H1 (cell line): ENCODE results near the gene CEP44. TPM values are rescaled to one million over a fixed set of nuclear protein-coding genes. Genes with fewer than 3 reads are reported as not detected.
"Not testable (repeated sequence)": the region's sequence is repeated elsewhere in the genome, so short reads cannot be mapped to it uniquely, and the experiment has no call there.

Experiments
- CTCF ChIA-PET: fragments of 300-600 bp; sonication (Branson Sonifier 250); formaldehyde crosslinking; loops from one replicate; lab custom pipeline; 2021; ENCODE audit not compliant: partially characterized antibody; lab: Charles Lee
- POLR2A ChIA-PET: fragments of 300-600 bp; sonication (Branson Sonifier 250); formaldehyde crosslinking; loops from one replicate; lab custom pipeline; 2021; ENCODE audit warnings: inconsistent platforms; ENCODE audit not compliant: partially characterized antibody; lab: Charles Lee
- DNase-seq, 2 experiments: peaks; one replicate each; pipeline versions ENCODE4 v3.0.0 to v3.0.0-alpha.2; 2010 to 2022; ENCODE audit warnings: low spot score in 2 of 2, low read depth in 1 of 2, mixed read lengths in 1 of 2
- FAIRE-seq: peaks from 2 replicates; lab custom pipeline; 2011; peaks lifted over from hg19 to GRCh38; lab: Jason Lieb, UNC
- H2AFZ ChIP-seq: 2 replicates; pipeline ENCODE4 v1.8.1; 2012; ENCODE audit warnings: low read length, inconsistent platforms
- H2AK5ac ChIP-seq: 2 replicates; pipeline ENCODE4 v1.6.1; 2013; ENCODE audit warnings: low read depth, low read length
- H2BK120ac ChIP-seq: replicated peaks from 2 replicates; pipeline ENCODE3; 2013; ENCODE audit warnings: low read depth, low read length, inconsistent platforms
- H2BK12ac ChIP-seq: 2 replicates; pipeline ENCODE4 v1.6.1; 2013; ENCODE audit warnings: low read depth, low read length
- H2BK15ac ChIP-seq: 2 replicates; pipeline ENCODE4 v1.6.1; 2013; ENCODE audit warnings: low read length
- H2BK20ac ChIP-seq: 2 replicates; pipeline ENCODE4 v1.6.1; 2013; ENCODE audit warnings: low read length
- H2BK5ac ChIP-seq: 2 replicates; pipeline ENCODE4 v1.6.1; 2013; ENCODE audit warnings: low read depth, low read length
- H3K14ac ChIP-seq: 2 replicates; pipeline ENCODE4 v1.6.1; 2013; ENCODE audit warnings: inconsistent platforms; ENCODE audit not compliant: insufficient read length
- H3K18ac ChIP-seq: 2 replicates; pipeline ENCODE4 v1.6.1; 2013; ENCODE audit warnings: low read length; ENCODE audit errors: extremely low read depth
- H3K23ac ChIP-seq: 2 replicates; pipeline ENCODE4 v1.6.1; 2013; ENCODE audit warnings: inconsistent platforms; ENCODE audit not compliant: insufficient read length
- H3K23me2 ChIP-seq: 2 replicates; pipeline ENCODE4 v1.6.1; 2013; ENCODE audit warnings: low read depth, low read length
- H3K27ac ChIP-seq: 2 replicates; pipeline ENCODE4 v1.6.1; 2011; ENCODE audit warnings: low read depth, low read length, inconsistent platforms
- H3K27me3 ChIP-seq, 4 experiments: replicated peaks in 1 of 4; 1 replicate in 1 of 4; 2 replicates in 3 of 4; pipeline versions ENCODE4 v1.6.1 to v1.8.1; 2011 to 2013; ENCODE audit warnings: low read length in 3 of 4, mild to moderate bottlenecking in 3 of 4, inconsistent platforms in 2 of 4, mixed read lengths in 2 of 4, moderate library complexity in 1 of 4; ENCODE audit not compliant: control insufficient read depth in 3 of 4, insufficient read depth in 3 of 4; ENCODE audit errors: extremely low read depth in 1 of 4
- H3K36me3 ChIP-seq, 4 experiments: 2 replicates each; pipeline versions ENCODE4 v1.6.1 to v1.8.1; 2011 to 2013; ENCODE audit warnings: mild to moderate bottlenecking in 4 of 4, low read length in 3 of 4, moderate library complexity in 2 of 4, control low read depth in 1 of 4, inconsistent platforms in 1 of 4; ENCODE audit not compliant: insufficient read depth in 4 of 4, control insufficient read depth in 2 of 4
- H3K4ac ChIP-seq: replicated peaks from 2 replicates; pipeline ENCODE3; 2013; ENCODE audit warnings: low read length, low read depth, mixed read lengths, inconsistent platforms; ENCODE audit not compliant: insufficient read length
- H3K4me1 ChIP-seq, 4 experiments: replicated peaks in 1 of 4; 1 replicate in 1 of 4; 2 replicates in 3 of 4; pipeline versions ENCODE4 v1.6.1 to v1.8.1; 2011 to 2013; ENCODE audit warnings: low read length in 3 of 4, inconsistent platforms in 2 of 4, mixed read lengths in 1 of 4; ENCODE audit not compliant: insufficient read depth in 4 of 4, control insufficient read depth in 3 of 4
- H3K4me2 ChIP-seq, 2 experiments: 2 replicates each; pipeline versions ENCODE4 v1.6.1 to v1.8.1; 2011 to 2013; ENCODE audit warnings: low read depth in 2 of 2, low read length in 2 of 2, control low read depth in 1 of 2, inconsistent platforms in 1 of 2, mild to moderate bottlenecking in 1 of 2; ENCODE audit not compliant: insufficient read depth in 1 of 2
- H3K4me3 ChIP-seq, 4 experiments: fragments of 200-600, 300-600 bp in 1 of 4; sonication (generic), shearing (Covaris generic), sonication (Bioruptor Twin) in 1 of 4; 2 replicates each; pipeline versions ENCODE4 v1.5.1 to v1.8.1; 2011 to 2016; ENCODE audit warnings: low read length in 4 of 4, low read depth in 3 of 4, control low read depth in 2 of 4, inconsistent platforms in 2 of 4, mild to moderate bottlenecking in 2 of 4, mixed read lengths in 1 of 4, moderate library complexity in 1 of 4; ENCODE audit not compliant: insufficient read depth in 2 of 4; ENCODE audit errors: extremely low read depth in 1 of 4
- H3K56ac ChIP-seq: replicated peaks from 2 replicates; pipeline ENCODE3; 2013; ENCODE audit warnings: low read depth, mild to moderate bottlenecking, mixed read lengths, low read length, inconsistent platforms; ENCODE audit not compliant: insufficient read length
- H3K79me1 ChIP-seq: 2 replicates; pipeline ENCODE4 v1.6.1; 2013; ENCODE audit warnings: low read depth, low read length, control low read depth
- H3K79me2 ChIP-seq, 2 experiments: 2 replicates each; pipeline versions ENCODE4 v1.6.1 to v1.8.1; 2012 to 2013; ENCODE audit warnings: low read length in 2 of 2, mild to moderate bottlenecking in 2 of 2, inconsistent platforms in 1 of 2; ENCODE audit not compliant: insufficient read depth in 2 of 2, control insufficient read depth in 1 of 2
- H3K9ac ChIP-seq, 4 experiments: replicated peaks in 1 of 4; 1 replicate in 1 of 4; 2 replicates in 3 of 4; pipeline versions ENCODE4 v1.6.1 to v1.8.1; 2011 to 2013; ENCODE audit warnings: low read depth in 3 of 4, low read length in 3 of 4, control low read depth in 2 of 4, mild to moderate bottlenecking in 2 of 4, moderate library complexity in 2 of 4, inconsistent platforms in 1 of 4; ENCODE audit errors: extremely low read depth in 1 of 4
- H3K9me3 ChIP-seq, 2 experiments: 2 replicates each; pipeline versions ENCODE4 v1.6.1 to v1.8.1; 2012 to 2013; ENCODE audit warnings: mild to moderate bottlenecking in 2 of 2, moderate library complexity in 2 of 2, control low read depth in 1 of 2, inconsistent platforms in 1 of 2, low read depth in 1 of 2, low read length in 1 of 2, mixed read lengths in 1 of 2; ENCODE audit not compliant: insufficient read depth in 2 of 2
- H4K20me1 ChIP-seq, 2 experiments: replicated peaks in 1 of 2; 2 replicates each; pipeline versions ENCODE3 to v1.8.1; 2011 to 2013; ENCODE audit warnings: inconsistent platforms in 2 of 2, low read length in 2 of 2, mild to moderate bottlenecking in 1 of 2; ENCODE audit not compliant: insufficient read depth in 2 of 2, control insufficient read depth in 1 of 2
- H4K5ac ChIP-seq: 2 replicates; pipeline ENCODE4 v1.6.1; 2013; ENCODE audit warnings: low read length, low read depth, mixed read lengths, inconsistent platforms; ENCODE audit not compliant: insufficient read length
- H4K8ac ChIP-seq: 2 replicates; pipeline ENCODE4 v1.8.0; 2013; ENCODE audit warnings: mild to moderate bottlenecking, moderate library complexity, low read length, inconsistent platforms; ENCODE audit not compliant: insufficient read depth; ENCODE audit errors: extremely low read depth
- H4K91ac ChIP-seq: replicated peaks from 2 replicates; pipeline ENCODE3; 2013; ENCODE audit warnings: low read length, mixed read lengths, inconsistent platforms; ENCODE audit not compliant: insufficient read length
- BACH1 ChIP-seq: IDR thresholded peaks from 2 replicates; pipeline ENCODE4 v1.6.1; 2012; ENCODE audit warnings: low read length, improper control_type of control experiment
- CHD2 ChIP-seq: IDR thresholded peaks from 2 replicates; pipeline ENCODE4 v1.6.1; 2012; ENCODE audit warnings: low read length, improper control_type of control experiment
- POLR2AphosphoS5 ChIP-seq: IDR thresholded peaks from 2 replicates; pipeline ENCODE4 v1.6.1; 2011; ENCODE audit warnings: low read depth, low read length
- WGBS, 2 experiments: shearing (Covaris generic) in 1 of 2; methylation state at CpG; one replicate each; pipeline versions ENCODE4 v1.1.6 to v1.1.7; 2013 to 2015; ENCODE audit warnings: low lambda C conversion rate in 2 of 2, mixed read lengths in 2 of 2, inconsistent platforms in 1 of 2, low coverage in 1 of 2, missing lambda C conversion rate in 1 of 2; ENCODE audit not compliant: insufficient replicate concordance in 2 of 2, insufficient coverage in 1 of 2, insufficient read length in 1 of 2; ENCODE audit errors: extremely low coverage in 1 of 2, missing lambda C conversion rate in 1 of 2; 5-methylcytosine and 5-hydroxymethylcytosine counted together
- polyA plus RNA-seq, 7 experiments: library from polyadenylated mRNA; depleted of rRNA in 3 of 7; stranded (reverse) in 5 of 7; unstranded in 2 of 7; fragments of >200 nt in 5 of 7; fragments of 200-250 nt in 2 of 7; gene quantifications; 1 replicate in 5 of 7; 2 replicates in 1 of 7; 4 replicates in 1 of 7; pipeline versions ENCODE4 v1.2.1 to v1.2.3, GENCODE V29; 2011 to 2013; ENCODE audit warnings: missing spikeins in 2 of 7, mixed read lengths in 2 of 7
- total RNA-seq: library from RNA; stranded (reverse); fragmentation: NEBNext Ultra II Directional; extraction: Animal tissue kit (Norgen Biotek cat#: 25700); gene quantifications from 2 replicates; pipeline ENCODE4 v1.2.1, GENCODE V29; 2021

CEP44 gene
- total and polyA plus RNA-seq, 2 of the 8 experiments (the other 6 are each of a cell fraction or from before 2014, with no cell fraction given) = 3.4 to 17.1 TPM

DNA sequence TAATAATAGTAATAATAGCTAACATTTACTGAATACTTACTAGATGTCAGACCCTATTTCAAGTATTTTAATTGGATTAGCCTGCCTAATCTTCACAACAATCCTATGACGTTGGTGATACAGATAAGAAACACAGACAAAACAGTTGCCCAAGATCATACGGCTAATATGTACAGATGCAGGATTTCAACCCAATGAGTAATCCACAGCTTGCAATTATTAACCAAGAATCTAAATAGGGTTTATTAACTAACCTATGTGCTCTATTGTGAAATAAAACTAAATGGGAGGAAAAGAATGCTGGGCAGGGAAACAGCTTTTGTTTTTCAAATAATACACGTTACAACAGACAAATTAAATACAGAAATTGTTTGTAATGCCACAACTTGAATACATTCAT lies 23.6 kb upstream of the CEP44 start:
- Histone ChIP-seq H3K56ac (no peak overlapping the region), H3K79me2 (no peaks in the 10 kb centered on the region), H4K91ac (no peak overlapping the region), H3K79me1 (no peaks in the 10 kb centered on the region), H4K20me1 (no peaks in the 10 kb centered on the region), H2BK15ac (no peak overlapping the region), H2BK5ac (no peak overlapping the region), H2BK20ac (no peak overlapping the region), H3K9me3 (no peaks in the 10 kb centered on the region), H4K5ac (no peak overlapping the region), H3K4ac (no peak overlapping the region), H3K27ac (no peak overlapping the region), H2BK120ac (no peak overlapping the region), H3K9ac (no peak overlapping the region), H3K4me1 (no peaks in the 10 kb centered on the region), H2BK12ac (no peak overlapping the region), H3K23me2 (no peaks in the 10 kb centered on the region), H3K18ac (no peak overlapping the region), H3K23ac (no peak overlapping the region), H4K8ac (no peak overlapping the region), H3K4me2 (no peak overlapping the region), H2AFZ (no peak overlapping the region), H3K27me3 (no peaks in the 10 kb centered on the region), H2AK5ac (no peak overlapping the region), H3K14ac (no peak overlapping the region), H3K4me3 (no peak overlapping the region), H3K36me3 (no peaks in the 10 kb centered on the region)
- FAIRE-seq (no peak), DNase-seq (no peak)
- CTCF ChIA-PET = interaction anchor here (0.5 to 1.8 kb wide), 2 partner anchors 38 to 669 kb away, joined by 3 to 7 read pairs; no protein-coding TSS in a partner anchor
- WGBS, 2 experiments = 58% methylated on average over 3 of the region's 3 CpGs; no CpG with 5 or more reads in 1 of the 2 experiments
- no peak for TF ChIP-seq CHD2
- TF ChIP-seq POLR2AphosphoS5 = no peak
- TF ChIP-seq BACH1 = no peak
- POLR2A ChIA-PET = no interaction called here

DNA sequence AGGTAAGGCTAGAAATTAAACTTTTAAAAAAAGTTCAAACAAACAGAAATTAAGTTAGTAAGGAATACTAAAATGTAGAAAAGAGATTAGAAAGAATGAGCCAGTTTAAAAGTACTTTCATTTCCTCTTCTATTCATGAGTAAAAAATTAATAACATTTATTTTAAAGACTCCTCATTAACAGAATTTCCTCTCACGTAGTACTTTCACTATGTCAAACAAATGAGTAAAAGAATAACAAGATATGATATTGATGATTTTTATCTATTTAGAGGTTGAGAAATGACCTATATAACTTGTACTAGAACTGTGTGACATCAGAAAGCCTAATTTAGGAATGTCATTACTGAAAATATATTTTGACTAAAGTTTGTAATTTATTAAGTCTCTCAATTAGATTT lies 22.3 kb upstream of the CEP44 start:
- H3K4me3 ChIP-seq, H2BK120ac ChIP-seq, H3K27me3 ChIP-seq, H4K8ac ChIP-seq, H3K4me2 ChIP-seq, CTCF ChIA-PET, H4K20me1 ChIP-seq, H3K4ac ChIP-seq, H2BK15ac ChIP-seq, H3K4me1 ChIP-seq, H3K79me1 ChIP-seq, POLR2A ChIA-PET, H2BK20ac ChIP-seq, H2BK5ac ChIP-seq, DNase-seq, FAIRE-seq, H2BK12ac ChIP-seq, H3K36me3 ChIP-seq, H3K23ac ChIP-seq, H3K18ac ChIP-seq, H3K9ac ChIP-seq, H3K27ac ChIP-seq, H2AK5ac ChIP-seq, H4K91ac ChIP-seq, H3K14ac ChIP-seq, H3K9me3 ChIP-seq, H2AFZ ChIP-seq, H3K79me2 ChIP-seq, H4K5ac ChIP-seq, H3K23me2 ChIP-seq, H3K56ac ChIP-seq: not testable (repeated sequence)
- WGBS, 2 experiments = 82% methylated on average over 1 of the region's 1 CpG; no CpG with 5 or more reads in 1 of the 2 experiments
